ENCODE data around the gene KLK4.

The KLK4 gene

GRCh38 chr19:50916069-50916468, 4.9 kb upstream of the KLK4 start:
- TF ChIP-seq, protein P1, sequence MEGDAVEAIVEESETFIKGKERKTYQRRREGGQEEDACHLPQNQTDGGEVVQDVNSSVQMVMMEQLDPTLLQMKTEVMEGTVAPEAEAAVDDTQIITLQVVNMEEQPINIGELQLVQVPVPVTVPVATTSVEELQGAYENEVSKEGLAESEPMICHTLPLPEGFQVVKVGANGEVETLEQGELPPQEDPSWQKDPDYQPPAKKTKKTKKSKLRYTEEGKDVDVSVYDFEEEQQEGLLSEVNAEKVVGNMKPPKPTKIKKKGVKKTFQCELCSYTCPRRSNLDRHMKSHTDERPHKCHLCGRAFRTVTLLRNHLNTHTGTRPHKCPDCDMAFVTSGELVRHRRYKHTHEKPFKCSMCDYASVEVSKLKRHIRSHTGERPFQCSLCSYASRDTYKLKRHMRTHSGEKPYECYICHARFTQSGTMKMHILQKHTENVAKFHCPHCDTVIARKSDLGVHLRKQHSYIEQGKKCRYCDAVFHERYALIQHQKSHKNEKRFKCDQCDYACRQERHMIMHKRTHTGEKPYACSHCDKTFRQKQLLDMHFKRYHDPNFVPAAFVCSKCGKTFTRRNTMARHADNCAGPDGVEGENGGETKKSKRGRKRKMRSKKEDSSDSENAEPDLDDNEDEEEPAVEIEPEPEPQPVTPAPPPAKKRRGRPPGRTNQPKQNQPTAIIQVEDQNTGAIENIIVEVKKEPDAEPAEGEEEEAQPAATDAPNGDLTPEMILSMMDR (IDR thresholded peaks at IDR 0.05; ENCODE audit: poor library complexity, severe bottlenecking), result no peak
- Histone ChIP-seq H3K27ac (ENCODE audit: poor library complexity, severe bottlenecking) (no peak overlapping the region), H3K4me3 (ENCODE audit: severe bottlenecking) (no peak overlapping the region), H3K4me1 (ENCODE audit: insufficient read depth, poor library complexity, severe bottlenecking) (no peaks in the 10 kb centered on the region), H3K9me3 (ENCODE audit: severe bottlenecking) (no peaks in the 10 kb centered on the region), H3K27me3 (ENCODE audit: insufficient read depth, poor library complexity, severe bottlenecking) (peaks cover 21% of the 10 kb centered on the region), H3K36me3 (ENCODE audit: low read depth) (no peaks in the 10 kb centered on the region)
- DNase-seq (ENCODE audit: low spot score), result no peak
- ATAC-seq (ENCODE audit: low read depth), result no peak

GRCh38 chr19:50912727-50913716, 1.8 kb upstream of the KLK4 start:
- ATAC-seq (ENCODE audit: low read depth), result no peak
- TF ChIP-seq, protein P1 (IDR thresholded peaks at IDR 0.05; ENCODE audit: poor library complexity, severe bottlenecking), result no peak
- H3K4me3 ChIP-seq (ENCODE audit: severe bottlenecking), result no peak overlapping the region
- H3K27ac ChIP-seq (ENCODE audit: poor library complexity, severe bottlenecking), result no peak overlapping the region
- peaks cover 17% of the 10 kb centered on the region for H3K27me3 ChIP-seq (ENCODE audit: insufficient read depth, poor library complexity, severe bottlenecking)
- H3K9me3 ChIP-seq (ENCODE audit: severe bottlenecking), result no peaks in the 10 kb centered on the region
- no peak for DNase-seq (ENCODE audit: low spot score)
- no peaks in the 10 kb centered on the region for H3K36me3 ChIP-seq (ENCODE audit: low read depth)
- no peaks in the 10 kb centered on the region for H3K4me1 ChIP-seq (ENCODE audit: insufficient read depth, poor library complexity, severe bottlenecking)

- no peak for ATAC-seq (ENCODE audit: low read depth)
- Histone ChIP-seq H3K27me3 (ENCODE audit: insufficient read depth, poor library complexity, severe bottlenecking) (peaks cover 17% of the 10 kb centered on the region), H3K9me3 (ENCODE audit: severe bottlenecking) (no peaks in the 10 kb centered on the region)
Observed at GRCh38 chr19:50912102-50912599, 956 bp upstream of the KLK4 start.

GRCh38 chr19:50910722-50911121, 473 bp downstream of the KLK4 start:
- no peaks in the 10 kb centered on the region for H3K36me3 ChIP-seq (ENCODE audit: low read depth)
- H3K27ac ChIP-seq (ENCODE audit: poor library complexity, severe bottlenecking), result no peak overlapping the region
- no peak for DNase-seq (ENCODE audit: low spot score)
- 0 out of 3 replicates have a peak, but pooled peaks have one; percentile 9 for ATAC-seq (ENCODE audit: low read depth)
- no peaks in the 10 kb centered on the region for H3K4me1 ChIP-seq (ENCODE audit: insufficient read depth, poor library complexity, severe bottlenecking)
- no peaks in the 10 kb centered on the region for H3K9me3 ChIP-seq (ENCODE audit: severe bottlenecking)
- H3K4me3 ChIP-seq (ENCODE audit: severe bottlenecking), result no peak overlapping the region
- TF ChIP-seq, protein P1 (IDR thresholded peaks at IDR 0.05; ENCODE audit: poor library complexity, severe bottlenecking), result no peak
- peaks cover 12% of the 10 kb centered on the region for H3K27me3 ChIP-seq (ENCODE audit: insufficient read depth, poor library complexity, severe bottlenecking)

More at GRCh38 chr19:50912102-50912599, 956 bp upstream of the KLK4 start:
- DNase-seq (ENCODE audit: low spot score), result no peak
- H3K27ac ChIP-seq (ENCODE audit: poor library complexity, severe bottlenecking), result no peak overlapping the region
- no peak overlapping the region for H3K4me3 ChIP-seq (ENCODE audit: severe bottlenecking)
- no peaks in the 10 kb centered on the region for H3K36me3 ChIP-seq (ENCODE audit: low read depth)
- no peaks in the 10 kb centered on the region for H3K4me1 ChIP-seq (ENCODE audit: insufficient read depth, poor library complexity, severe bottlenecking)
- TF ChIP-seq, protein P1 (IDR thresholded peaks at IDR 0.05; ENCODE audit: poor library complexity, severe bottlenecking), result no peak
